Ishikawa (cell line): ENCODE data around the gene BTAF1.

Experiments
- CREB1 ChIP-seq: IDR thresholded peaks from 2 replicates; pipeline ENCODE4 v1.6.1; 2012; ENCODE audit warnings: low read depth
- EGR1 ChIP-seq: IDR thresholded peaks from 2 replicates; pipeline ENCODE4 v1.6.1; 2012
- EP300 ChIP-seq: IDR thresholded peaks from 2 replicates; pipeline ENCODE4 v1.6.1; 2012; ENCODE audit warnings: borderline replicate concordance
- FOXM1 ChIP-seq: IDR thresholded peaks from 2 replicates; pipeline ENCODE4 v1.6.1; 2012; ENCODE audit warnings: low read depth, borderline replicate concordance
- NFIC ChIP-seq: IDR thresholded peaks from 2 replicates; pipeline ENCODE4 v1.6.1; 2012
- RAD21 ChIP-seq: IDR thresholded peaks from 2 replicates; pipeline ENCODE4 v1.6.1; 2012; ENCODE audit warnings: low read depth
- REST ChIP-seq: IDR thresholded peaks from 2 replicates; pipeline ENCODE4 v1.6.1; 2012; ENCODE audit warnings: low read depth, mild to moderate bottlenecking
- TAF1 ChIP-seq: IDR thresholded peaks from 2 replicates; pipeline ENCODE4 v1.6.1; 2012; ENCODE audit warnings: low read depth, mild to moderate bottlenecking
- TCF12 ChIP-seq: IDR thresholded peaks from 2 replicates; pipeline ENCODE4 v1.6.1; 2012; ENCODE audit warnings: low read depth
- TEAD4 ChIP-seq: IDR thresholded peaks from 2 replicates; pipeline ENCODE4 v1.6.1; 2012
- USF1 ChIP-seq: IDR thresholded peaks from 2 replicates; pipeline ENCODE4 v1.6.1; 2012
- YY1 ChIP-seq: IDR thresholded peaks from 2 replicates; pipeline ENCODE4 v1.6.1; 2012; ENCODE audit warnings: low read depth
- ZBTB7A ChIP-seq: IDR thresholded peaks from 2 replicates; pipeline ENCODE4 v1.6.1; 2012; ENCODE audit warnings: low read depth
- TF ChIP-seq, protein P1 (sequence below): IDR thresholded peaks from 2 replicates; pipeline ENCODE4 v1.6.1; 2012

DNA sequence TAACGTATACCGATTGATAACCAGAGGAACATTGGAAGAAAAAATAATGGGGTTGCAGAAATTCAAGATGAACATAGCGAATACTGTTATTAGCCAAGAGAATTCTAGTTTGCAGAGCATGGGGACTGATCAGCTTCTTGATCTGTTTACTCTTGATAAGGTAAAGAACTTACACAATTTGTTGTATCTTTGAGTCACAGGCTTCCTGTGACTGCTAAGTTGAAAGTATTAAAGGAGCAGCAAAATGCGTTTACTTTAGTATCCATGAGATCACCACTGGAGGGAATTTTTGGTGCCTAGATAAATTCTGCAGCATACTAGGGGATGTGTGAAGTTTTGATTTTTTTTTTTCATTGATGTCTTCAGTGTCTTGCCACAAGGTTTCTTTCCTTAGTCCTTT, 103.6 kb downstream of the BTAF1 start:
- TF ChIP-seq ZBTB7A (no peak), FOXM1 (no peak), CREB1 (no peak), NFIC (no peak), TAF1 (no peak), TEAD4 (no peak), YY1 (no peak), EP300 (no peak), REST (no peak), TCF12 (no peak), RAD21 (no peak), EGR1 (no peak), USF1 (no peak)
- TF ChIP-seq, protein P1, sequence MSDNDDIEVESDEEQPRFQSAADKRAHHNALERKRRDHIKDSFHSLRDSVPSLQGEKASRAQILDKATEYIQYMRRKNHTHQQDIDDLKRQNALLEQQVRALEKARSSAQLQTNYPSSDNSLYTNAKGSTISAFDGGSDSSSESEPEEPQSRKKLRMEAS: no peak
